Peyer's patch (tissue), 4 donors: ENCODE results near the gene CCDC194.

Experiments
- POLR2A ChIP-seq, 2 donors: fragments of 450-650 bp; IDR thresholded peaks; one replicate each; pipeline ENCODE4 v1.5.1; 2017; ENCODE audit warnings: antibody characterized with exemption in 2 of 2, mild to moderate bottlenecking in 2 of 2, moderate library complexity in 2 of 2
- TF ChIP-seq, protein P1 (sequence below), 6 experiments: fragments of 450-650 bp in 4 of 6; fragments of 200-600 bp in 2 of 6; sonication (generic) in 1 of 6; IDR thresholded peaks; one replicate each; pipeline ENCODE4 v1.5.1; 2017 to 2019; ENCODE audit warnings: antibody characterized with exemption in 6 of 6, mild to moderate bottlenecking in 3 of 6, moderate library complexity in 1 of 6

DNA sequence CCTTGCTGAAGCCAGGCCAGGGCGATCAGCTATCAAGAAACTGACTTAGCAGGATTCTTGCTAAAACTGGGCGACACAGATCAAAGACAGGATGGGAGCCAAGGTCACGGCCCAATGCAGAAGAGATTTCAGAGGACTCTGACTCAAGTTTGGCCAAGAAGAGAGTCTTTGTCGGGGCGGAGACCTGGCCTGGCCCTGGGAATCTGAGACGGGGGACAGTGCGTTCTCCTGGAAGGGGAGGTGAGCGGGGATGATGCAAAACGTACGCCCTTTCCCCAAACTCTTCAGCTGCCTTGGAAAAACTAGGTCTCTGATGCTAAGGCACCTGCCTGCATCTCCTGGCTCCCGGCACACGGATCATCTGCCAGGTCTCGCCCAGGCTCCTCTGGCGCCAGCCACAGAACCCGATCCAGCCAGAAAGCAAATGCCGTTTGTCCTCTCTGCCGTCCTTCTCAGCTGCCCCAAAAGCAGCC lies 35.7 kb upstream of the CCDC194 start:
- TF ChIP-seq, protein P1, sequence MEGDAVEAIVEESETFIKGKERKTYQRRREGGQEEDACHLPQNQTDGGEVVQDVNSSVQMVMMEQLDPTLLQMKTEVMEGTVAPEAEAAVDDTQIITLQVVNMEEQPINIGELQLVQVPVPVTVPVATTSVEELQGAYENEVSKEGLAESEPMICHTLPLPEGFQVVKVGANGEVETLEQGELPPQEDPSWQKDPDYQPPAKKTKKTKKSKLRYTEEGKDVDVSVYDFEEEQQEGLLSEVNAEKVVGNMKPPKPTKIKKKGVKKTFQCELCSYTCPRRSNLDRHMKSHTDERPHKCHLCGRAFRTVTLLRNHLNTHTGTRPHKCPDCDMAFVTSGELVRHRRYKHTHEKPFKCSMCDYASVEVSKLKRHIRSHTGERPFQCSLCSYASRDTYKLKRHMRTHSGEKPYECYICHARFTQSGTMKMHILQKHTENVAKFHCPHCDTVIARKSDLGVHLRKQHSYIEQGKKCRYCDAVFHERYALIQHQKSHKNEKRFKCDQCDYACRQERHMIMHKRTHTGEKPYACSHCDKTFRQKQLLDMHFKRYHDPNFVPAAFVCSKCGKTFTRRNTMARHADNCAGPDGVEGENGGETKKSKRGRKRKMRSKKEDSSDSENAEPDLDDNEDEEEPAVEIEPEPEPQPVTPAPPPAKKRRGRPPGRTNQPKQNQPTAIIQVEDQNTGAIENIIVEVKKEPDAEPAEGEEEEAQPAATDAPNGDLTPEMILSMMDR (IDR thresholded peaks at IDR 0.05), result no peak
- TF ChIP-seq POLR2A (IDR thresholded peaks at IDR 0.05), result no peak
